Neural crest cell (in vitro differentiated cells): ENCODE measurements around the gene CPE. TPM values are rescaled to one million over a fixed set of nuclear protein-coding genes. Genes with fewer than 3 reads are reported as not detected.
"Not testable (repeated sequence)": the region's sequence is repeated elsewhere in the genome, so short reads cannot be mapped to it uniquely, and the experiment has no call there.

Experiments used
- DNase-seq: peaks from one replicate; pipeline ENCODE4 v3.0.0; 2021; ENCODE audit warnings: low read depth, mixed read lengths, low spot score
- H3K27ac Mint-ChIP-seq: one replicate; pipeline ENCODE4 v1.8.0; 2021; ENCODE audit warnings: mild to moderate bottlenecking, mixed read lengths; ENCODE audit not compliant: unreplicated experiment
- H3K27me3 Mint-ChIP-seq: 2 replicates; pipeline ENCODE4 v1.8.0; 2021; ENCODE audit warnings: low read depth, mild to moderate bottlenecking, mixed read lengths
- H3K36me3 Mint-ChIP-seq: 2 replicates; pipeline ENCODE4 v1.8.0; 2021; ENCODE audit warnings: low read depth, mild to moderate bottlenecking, mixed read lengths
- H3K4me1 Mint-ChIP-seq: 2 replicates; pipeline ENCODE4 v1.8.0; 2021; ENCODE audit warnings: mixed read lengths
- H3K4me3 Mint-ChIP-seq: one replicate; pipeline ENCODE4 v1.8.0; 2021; ENCODE audit warnings: mild to moderate bottlenecking, mixed read lengths
- H3K9me3 Mint-ChIP-seq: 2 replicates; pipeline ENCODE4 v1.8.0; 2021; ENCODE audit warnings: mixed read lengths
- CTCF ChIP-seq: fragments of 200-600 bp; sonication (generic); conservative IDR thresholded peaks from 2 replicates; pipeline ENCODE4 v1.5.0; 2021; ENCODE audit warnings: antibody characterized with exemption, mild to moderate bottlenecking
- total RNA-seq: library from RNA; stranded (reverse); gene quantifications from 2 replicates; pipeline ENCODE4 v1.2.1, GENCODE V29; 2021

CPE gene
- total RNA-seq, 1 donor from 2014 or later = 65.2 TPM

- no peak for DNase-seq
- peaks cover 25% of the 10 kb centered on the region for H3K36me3 Mint-ChIP-seq
- no peaks in the 10 kb centered on the region for H3K9me3 Mint-ChIP-seq
- H3K27me3 Mint-ChIP-seq = no peaks in the 10 kb centered on the region
- TF ChIP-seq CTCF = no peak
- peak overlapping the region; percentile 64 for H3K27ac Mint-ChIP-seq
- peaks cover 59% of the 10 kb centered on the region for H3K4me1 Mint-ChIP-seq
- H3K4me3 Mint-ChIP-seq = no peak overlapping the region
Measured at GRCh38 chr4:165332502-165332901, 46.3 kb upstream of the CPE start.

DNA sequence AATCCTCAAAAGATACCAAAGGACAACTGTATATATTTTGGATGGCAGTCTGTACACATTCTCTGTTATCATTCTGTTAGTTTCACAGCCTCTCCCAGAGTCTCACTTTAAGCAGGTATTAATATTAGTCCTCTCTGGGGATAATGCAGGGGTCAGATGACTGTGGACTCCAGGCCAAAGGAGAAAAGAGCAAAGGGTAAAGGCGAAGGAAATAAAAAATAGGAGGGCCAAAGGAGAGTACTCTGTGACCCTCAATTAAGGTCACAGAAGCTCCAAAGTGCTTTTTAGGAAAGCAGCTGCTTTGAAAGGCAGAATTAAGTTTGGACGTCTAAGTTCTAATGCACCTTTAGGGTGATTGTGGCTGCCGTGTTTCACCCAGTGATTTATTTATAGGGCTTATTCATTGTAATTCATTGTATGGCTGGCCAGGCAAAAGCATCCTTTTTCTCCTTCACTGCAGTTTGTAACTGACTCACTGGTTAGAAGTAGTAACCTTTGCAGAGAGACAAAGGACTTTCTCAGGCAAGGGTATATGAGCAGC lies 43.6 kb upstream of the CPE start:
- H3K36me3 Mint-ChIP-seq = peaks cover 28% of the 10 kb centered on the region
- peak overlapping the region; percentile 21 for H3K27ac Mint-ChIP-seq
- peak overlapping the region; percentile 22 for H3K4me3 Mint-ChIP-seq
- TF ChIP-seq CTCF = no peak
- no peak for DNase-seq
- H3K9me3 Mint-ChIP-seq = no peaks in the 10 kb centered on the region
- H3K4me1 Mint-ChIP-seq = peaks cover 63% of the 10 kb centered on the region
- no peaks in the 10 kb centered on the region for H3K27me3 Mint-ChIP-seq

- Mint-ChIP-seq H3K9me3 (no peaks in the 10 kb centered on the region), H3K27me3 (no peaks in the 10 kb centered on the region), H3K4me1 (peaks cover 48% of the 10 kb centered on the region), H3K36me3 (peaks cover 22% of the 10 kb centered on the region), H3K27ac (no peak overlapping the region), H3K4me3 (peak overlapping the region; percentile 4)
- no peak for DNase-seq
- TF ChIP-seq CTCF = no peak
Measured at GRCh38 chr4:165336743-165337142, 42.1 kb upstream of the CPE start.

DNA sequence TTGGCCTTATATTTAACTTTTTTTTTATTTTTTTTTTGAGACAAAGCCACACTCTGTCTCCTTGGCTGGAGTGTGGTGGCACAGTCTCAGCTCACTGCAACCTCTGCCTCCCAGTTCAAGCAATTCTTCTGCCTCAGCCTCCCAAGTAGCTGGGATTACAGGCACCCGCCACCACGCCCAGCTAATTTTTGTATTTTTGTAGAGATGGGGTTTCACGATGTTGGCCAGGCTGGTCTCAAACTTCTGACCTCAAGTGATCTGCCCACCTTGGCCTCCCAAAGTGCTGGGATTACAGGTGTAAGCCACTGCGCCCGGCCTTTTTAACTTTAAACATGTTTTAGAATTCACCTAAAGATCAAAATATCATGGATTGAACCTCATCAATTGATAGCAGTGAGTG lies 36.5 kb upstream of the CPE start:
- H3K27ac Mint-ChIP-seq = not testable (repeated sequence)

DNA sequence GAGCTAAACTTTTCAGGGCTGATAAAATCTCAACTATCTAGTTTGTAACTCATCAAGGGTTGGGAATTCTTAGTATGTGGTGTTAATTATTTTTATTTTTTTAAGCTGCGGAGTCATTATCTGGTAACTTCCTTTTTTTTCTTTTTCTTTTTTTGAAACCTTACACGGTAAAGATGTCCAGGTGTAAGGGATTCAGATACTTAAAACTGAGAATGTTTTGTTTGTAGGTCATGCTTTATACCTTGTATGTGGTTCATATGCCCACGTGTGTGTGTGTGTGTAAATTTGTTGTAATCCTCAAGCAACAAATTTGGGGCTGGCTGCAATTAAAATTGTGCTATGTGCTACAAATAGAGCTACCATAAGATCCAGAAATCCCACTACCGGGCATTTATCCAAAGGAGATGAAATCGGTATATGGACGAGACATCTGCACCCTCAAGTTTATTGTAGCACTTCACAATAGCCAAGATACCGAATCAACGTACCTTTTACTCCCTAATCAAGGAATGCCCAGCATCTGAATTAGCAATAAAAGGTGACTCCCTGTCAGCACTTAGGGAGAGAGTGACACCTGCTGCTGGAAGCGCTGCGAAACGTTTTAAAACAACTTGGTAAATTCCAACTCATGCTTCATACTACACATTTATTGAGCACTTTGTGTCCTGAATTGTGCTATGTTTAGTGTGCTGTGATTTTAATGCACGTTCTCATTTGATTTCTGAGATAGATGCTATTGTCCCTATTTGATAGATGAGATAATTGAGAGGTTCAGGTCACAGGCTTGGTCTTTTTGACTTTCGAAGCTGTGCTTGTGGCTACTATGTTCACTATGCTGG lies 35.2 kb upstream of the CPE start:
- TF ChIP-seq CTCF = peak; percentile 43
- H3K4me3 Mint-ChIP-seq = no peak overlapping the region
- H3K4me1 Mint-ChIP-seq = peaks cover 5% of the 10 kb centered on the region
- DNase-seq = no peak
- H3K36me3 Mint-ChIP-seq = peaks cover 10% of the 10 kb centered on the region
- H3K27ac Mint-ChIP-seq = no peak overlapping the region
- H3K27me3 Mint-ChIP-seq = no peaks in the 10 kb centered on the region
- no peaks in the 10 kb centered on the region for H3K9me3 Mint-ChIP-seq

More for the DNA sequence above, 36.5 kb upstream of the CPE start:
- not testable (repeated sequence) for H3K27me3 Mint-ChIP-seq, H3K4me3 Mint-ChIP-seq, H3K9me3 Mint-ChIP-seq, DNase-seq
- Mint-ChIP-seq H3K36me3 (peaks cover 16% of the 10 kb centered on the region), H3K4me1 (peaks cover 10% of the 10 kb centered on the region)
